ENCODE data around the gene FKBP15. TPM values are rescaled to one million over a fixed set of nuclear protein-coding genes. Genes with fewer than 3 reads are reported as not detected.

The FKBP15 gene
- total and polyA plus RNA-seq, 2 of the 8 experiments (the other 6 are each of a cell fraction or from before 2014, with no cell fraction given), result 9.9 to 13.8 TPM

- no peak for TF ChIP-seq PHF8 (conservative IDR thresholded peaks at IDR 0.05; ENCODE audit: low read depth, low read length)
- TF ChIP-seq RAD21 (IDR thresholded peaks at IDR 0.05 in 1 of 2, conservative IDR thresholded peaks at IDR 0.05 in 1 of 2; ENCODE audit: low read depth in 2 of 2, low read length in 2 of 2), result no peak
- TF ChIP-seq EGR1 (IDR thresholded peaks at IDR 0.05; ENCODE audit: borderline replicate concordance, low read depth, low read length), result no peak
Observed at GRCh38 chr9:113158446-113158845, 62.6 kb downstream of the FKBP15 start (continued).

Data from H1 (cell line).